Hepatocyte (in vitro differentiated cells): ENCODE data around the gene EYS. TPM values are rescaled to one million over a fixed set of nuclear protein-coding genes. Genes with fewer than 3 reads are reported as not detected.

ENCODE experiments used
- DNase-seq: peaks from one replicate; pipeline ENCODE4 v3.0.0-alpha.2; 2016; ENCODE audit warnings: low spot score
- H2AFZ ChIP-seq: fragments of 200-600 bp; sonication (generic); 2 replicates; pipeline ENCODE4 v1.6.0; 2016; ENCODE audit warnings: antibody characterized with exemption, mild to moderate bottlenecking
- H3K27ac ChIP-seq: fragments of 200-600 bp; sonication (generic); 2 replicates; pipeline ENCODE4 v1.5.1; 2016; ENCODE audit warnings: mild to moderate bottlenecking
- H3K27me3 ChIP-seq: fragments of 200-600 bp; sonication (generic); 2 replicates; pipeline ENCODE4 v1.6.1; 2016
- H3K36me3 ChIP-seq: fragments of 200-600 bp; sonication (generic); replicated peaks from 2 replicates; pipeline ENCODE4 v1.5.1; 2016; ENCODE audit warnings: low read depth; ENCODE audit not compliant: insufficient read depth
- H3K4me1 ChIP-seq: fragments of 200-600 bp; sonication (generic); 2 replicates; pipeline ENCODE4 v1.5.1; 2016; ENCODE audit warnings: mild to moderate bottlenecking, moderate library complexity; ENCODE audit not compliant: insufficient read depth
- H3K4me2 ChIP-seq: fragments of 200-600 bp; sonication (generic); 2 replicates; pipeline ENCODE4 v1.6.0; 2016
- H3K4me3 ChIP-seq: fragments of 200-600 bp; sonication (generic); 2 replicates; pipeline ENCODE4 v1.5.1; 2016; ENCODE audit warnings: mild to moderate bottlenecking
- H3K79me2 ChIP-seq: fragments of 200-600 bp; sonication (generic); 2 replicates; pipeline ENCODE4 v1.6.0; 2017; ENCODE audit warnings: mild to moderate bottlenecking
- H3K9me2 ChIP-seq: fragments of 200-600 bp; sonication (generic); replicated peaks from 2 replicates; pipeline ENCODE4 v1.6.0; 2017; ENCODE audit warnings: mild to moderate bottlenecking; ENCODE audit not compliant: insufficient read depth
- H3K9me3 ChIP-seq: fragments of 200-600 bp; sonication (generic); 2 replicates; pipeline ENCODE4 v1.5.1; 2016; ENCODE audit warnings: low read depth, mild to moderate bottlenecking
- H4K20me1 ChIP-seq: fragments of 200-600 bp; sonication (generic); 2 replicates; pipeline ENCODE4 v1.6.0; 2016; ENCODE audit warnings: mild to moderate bottlenecking; ENCODE audit not compliant: insufficient read depth, poor library complexity, severe bottlenecking
- CTCF ChIP-seq: fragments of 200-600 bp; sonication (generic); IDR thresholded peaks from 2 replicates; pipeline ENCODE4 v1.5.1; 2016; ENCODE audit warnings: antibody characterized with exemption, mild to moderate bottlenecking; ENCODE audit not compliant: poor library complexity
- EZH2 ChIP-seq: fragments of 200-600 bp; sonication (generic); IDR thresholded peaks from 2 replicates; pipeline ENCODE4 v1.6.1; 2016; ENCODE audit warnings: antibody characterized with exemption, mild to moderate bottlenecking, borderline replicate concordance
- EZH2phosphoT487 ChIP-seq: fragments of 200-600 bp; sonication (generic); IDR thresholded peaks from one replicate; pipeline ENCODE4 v1.6.1; 2018; ENCODE audit warnings: antibody characterized with exemption, mild to moderate bottlenecking, low read depth, moderate library complexity; ENCODE audit not compliant: unreplicated experiment, severe bottlenecking
- WGBS: methylation state at CpG from one replicate; pipeline ENCODE4 v1.1.6; 2016; ENCODE audit warnings: low lambda C conversion rate; ENCODE audit errors: missing lambda C conversion rate; 5-methylcytosine and 5-hydroxymethylcytosine counted together
- polyA plus RNA-seq: library from polyadenylated mRNA; unstranded; fragments of >200 nt; fragmentation: Nextera tagmentation; extraction: Ambion mirVana; gene quantifications from 2 replicates; pipeline ENCODE4 v1.2.1, GENCODE V29; 2016
- total RNA-seq: library from RNA; depleted of rRNA; stranded (reverse); fragments of >200 nt; gene quantifications from 2 replicates; pipeline ENCODE4 v1.2.3, GENCODE V29; 2014

The EYS gene
- total and polyA plus RNA-seq, 2 experiments from 2014 or later: 0.57 to 0.68 TPM

DNA sequence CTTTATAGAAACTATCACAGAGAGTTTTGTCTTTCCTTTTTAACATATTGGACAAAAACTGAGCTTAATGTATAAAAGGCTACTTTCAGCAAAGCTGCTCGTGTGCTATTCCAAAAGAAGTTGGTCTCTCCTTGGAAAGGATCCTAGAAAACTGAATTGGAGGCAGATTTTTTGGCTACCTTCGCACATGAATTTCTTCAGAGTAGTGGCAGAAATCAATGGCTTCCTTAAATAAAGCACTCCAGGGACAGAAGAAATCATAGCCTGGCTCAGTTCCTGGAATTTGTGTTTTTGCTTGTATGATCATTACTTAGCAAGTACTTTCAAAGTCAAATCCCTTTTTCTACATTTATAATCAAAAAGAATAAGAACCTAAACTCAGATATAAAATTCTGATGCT lies 1291.1 kb downstream of the EYS start:
- no peaks in the 10 kb centered on the region for H3K4me1 ChIP-seq
- DNase-seq: no peak
- H3K27me3 ChIP-seq: no peaks in the 10 kb centered on the region
- no peaks in the 10 kb centered on the region for H4K20me1 ChIP-seq
- H3K27ac ChIP-seq: no peak overlapping the region
- H3K4me3 ChIP-seq: no peak overlapping the region
- TF ChIP-seq CTCF (no peak), EZH2phosphoT487 (no peak), EZH2 (no peak)
- 69% methylated on average over 2 of the region's 2 CpGs for WGBS
- H3K9me3 ChIP-seq: no peaks in the 10 kb centered on the region
- no peak overlapping the region for H2AFZ ChIP-seq
- H3K4me2 ChIP-seq: no peak overlapping the region
- no peaks in the 10 kb centered on the region for H3K36me3 ChIP-seq
- H3K9me2 ChIP-seq: no peaks in the 10 kb centered on the region
- H3K79me2 ChIP-seq: no peaks in the 10 kb centered on the region

DNA sequence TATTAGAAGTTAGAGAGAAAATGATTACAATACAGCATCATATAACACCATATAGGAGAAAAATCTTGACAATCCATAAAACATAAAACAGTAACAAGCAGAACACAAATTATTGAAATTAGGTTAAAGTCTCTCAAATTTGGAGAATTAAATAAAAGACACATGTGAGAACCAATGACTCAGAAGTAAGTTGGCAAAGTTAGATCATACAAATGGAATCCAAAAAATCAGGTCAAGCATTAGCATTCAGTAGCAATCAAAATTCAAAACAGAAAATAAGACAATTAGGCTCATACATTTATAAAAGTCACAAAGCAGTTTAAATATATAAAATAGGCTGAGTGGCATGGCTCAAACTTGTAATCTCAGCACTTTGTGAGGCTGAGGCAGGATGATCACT lies 1295.8 kb downstream of the EYS start:
- no peak overlapping the region for H3K4me2 ChIP-seq
- TF ChIP-seq EZH2 (no peak), CTCF (no peak), EZH2phosphoT487 (no peak)

DNA sequence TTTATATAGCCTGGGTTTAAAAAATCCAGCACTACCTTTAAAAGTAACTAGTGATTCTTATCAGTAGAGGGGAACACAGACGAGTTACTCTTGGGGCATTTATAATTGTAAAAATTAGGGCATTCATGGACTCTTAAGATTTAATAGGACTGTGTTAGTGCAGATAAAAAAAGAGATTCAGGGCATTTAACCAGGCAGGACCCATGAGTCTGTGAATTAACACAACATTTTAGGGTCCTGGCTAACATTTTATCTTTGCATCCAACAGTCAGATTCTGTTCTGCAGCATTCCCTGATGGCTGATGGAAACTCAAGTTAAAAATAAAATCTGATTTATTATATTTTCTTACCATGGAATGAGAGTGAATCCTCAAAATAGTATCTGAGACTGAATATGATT lies 1297.1 kb downstream of the EYS start:
- no peaks in the 10 kb centered on the region for H3K79me2 ChIP-seq
- no peaks in the 10 kb centered on the region for H3K4me1 ChIP-seq
- H3K4me2 ChIP-seq: no peak overlapping the region
- no peaks in the 10 kb centered on the region for H4K20me1 ChIP-seq
- no peak overlapping the region for H3K4me3 ChIP-seq
- WGBS: 59% methylated on average over 1 of the region's 1 CpG
- TF ChIP-seq EZH2 (no peak), EZH2phosphoT487 (no peak), CTCF (no peak)
- no peak overlapping the region for H3K27ac ChIP-seq
- no peak overlapping the region for H2AFZ ChIP-seq
- no peaks in the 10 kb centered on the region for H3K9me2 ChIP-seq
- no peaks in the 10 kb centered on the region for H3K36me3 ChIP-seq
- H3K27me3 ChIP-seq: no peaks in the 10 kb centered on the region
- no peaks in the 10 kb centered on the region for H3K9me3 ChIP-seq
- no peak for DNase-seq

More for the DNA sequence above, 1295.8 kb downstream of the EYS start:
- Histone ChIP-seq H3K27me3 (no peaks in the 10 kb centered on the region), H4K20me1 (no peaks in the 10 kb centered on the region), H2AFZ (no peak overlapping the region), H3K9me2 (no peaks in the 10 kb centered on the region), H3K4me3 (no peak overlapping the region), H3K79me2 (no peaks in the 10 kb centered on the region), H3K9me3 (no peaks in the 10 kb centered on the region), H3K36me3 (no peaks in the 10 kb centered on the region), H3K27ac (no peak overlapping the region), H3K4me1 (no peaks in the 10 kb centered on the region)
- no peak for DNase-seq

- H3K9me2 ChIP-seq: no peaks in the 10 kb centered on the region
- no peaks in the 10 kb centered on the region for H3K4me1 ChIP-seq
- H3K79me2 ChIP-seq: no peaks in the 10 kb centered on the region
- H3K27ac ChIP-seq: no peak overlapping the region
- H3K4me2 ChIP-seq: no peak overlapping the region
- H2AFZ ChIP-seq: no peak overlapping the region
- DNase-seq: no peak
- no peaks in the 10 kb centered on the region for H3K36me3 ChIP-seq
- H4K20me1 ChIP-seq: no peaks in the 10 kb centered on the region
- no peaks in the 10 kb centered on the region for H3K9me3 ChIP-seq
- WGBS: 82% methylated on average over 5 of the region's 5 CpGs
- TF ChIP-seq EZH2phosphoT487 (no peak), CTCF (no peak), EZH2 (no peak)
- no peaks in the 10 kb centered on the region for H3K27me3 ChIP-seq
- H3K4me3 ChIP-seq: no peak overlapping the region
Observed at GRCh38 chr6:64404396-64404795, 1302.6 kb downstream of the EYS start.
